22Rv1 (cell line): Measurements from ENCODE around the gene MCEE.
"Not testable (repeated sequence)": the region's sequence is repeated elsewhere in the genome, so short reads cannot be mapped to it uniquely, and the experiment has no call there.

Experiments
- ZFX ChIP-seq: fragments of 450-650 bp; IDR thresholded peaks from 2 replicates; pipeline ENCODE4 v1.6.1; 2017; ENCODE audit warnings: antibody characterized with exemption, borderline replicate concordance
- TF ChIP-seq, protein P1 (sequence below): fragments of 450-650 bp; IDR thresholded peaks from 2 replicates; pipeline ENCODE4 v1.5.1; 2017; ENCODE audit warnings: mild to moderate bottlenecking

DNA sequence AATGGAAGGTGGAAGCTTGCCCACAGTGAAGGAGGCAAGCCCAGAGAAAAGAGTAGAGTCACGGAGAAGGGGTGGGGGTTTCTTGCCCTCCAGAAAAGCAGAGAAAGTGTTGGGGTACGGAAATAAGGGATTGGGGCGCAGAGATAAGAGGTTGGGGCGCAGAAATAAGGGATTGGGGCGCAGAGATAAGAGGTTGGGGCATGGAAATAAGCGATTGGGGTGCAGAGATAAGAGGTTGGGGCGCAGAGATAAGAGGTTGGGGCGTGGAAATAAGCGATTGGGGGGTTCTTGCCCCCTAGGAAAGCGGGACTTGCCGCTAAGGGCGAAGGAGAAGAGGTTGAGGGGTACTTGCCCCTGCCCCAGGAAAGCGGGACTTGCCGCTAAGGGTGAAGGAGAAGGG, 40.6 kb downstream of the MCEE start:
- TF ChIP-seq, protein P1, sequence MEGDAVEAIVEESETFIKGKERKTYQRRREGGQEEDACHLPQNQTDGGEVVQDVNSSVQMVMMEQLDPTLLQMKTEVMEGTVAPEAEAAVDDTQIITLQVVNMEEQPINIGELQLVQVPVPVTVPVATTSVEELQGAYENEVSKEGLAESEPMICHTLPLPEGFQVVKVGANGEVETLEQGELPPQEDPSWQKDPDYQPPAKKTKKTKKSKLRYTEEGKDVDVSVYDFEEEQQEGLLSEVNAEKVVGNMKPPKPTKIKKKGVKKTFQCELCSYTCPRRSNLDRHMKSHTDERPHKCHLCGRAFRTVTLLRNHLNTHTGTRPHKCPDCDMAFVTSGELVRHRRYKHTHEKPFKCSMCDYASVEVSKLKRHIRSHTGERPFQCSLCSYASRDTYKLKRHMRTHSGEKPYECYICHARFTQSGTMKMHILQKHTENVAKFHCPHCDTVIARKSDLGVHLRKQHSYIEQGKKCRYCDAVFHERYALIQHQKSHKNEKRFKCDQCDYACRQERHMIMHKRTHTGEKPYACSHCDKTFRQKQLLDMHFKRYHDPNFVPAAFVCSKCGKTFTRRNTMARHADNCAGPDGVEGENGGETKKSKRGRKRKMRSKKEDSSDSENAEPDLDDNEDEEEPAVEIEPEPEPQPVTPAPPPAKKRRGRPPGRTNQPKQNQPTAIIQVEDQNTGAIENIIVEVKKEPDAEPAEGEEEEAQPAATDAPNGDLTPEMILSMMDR = not testable (repeated sequence)
- not testable (repeated sequence) for TF ChIP-seq ZFX
